Mesodermal cell (in vitro differentiated cells): ENCODE measurements around the gene HECTD4.

Experiments
- H3K27ac ChIP-seq: 2 replicates; pipeline ENCODE4 v1.7.0; 2013; ENCODE audit warnings: mild to moderate bottlenecking, low read depth, low read length, moderate library complexity; ENCODE audit not compliant: severe bottlenecking
- H3K36me3 ChIP-seq: 2 replicates; pipeline ENCODE4 v1.7.1; 2013; ENCODE audit warnings: mild to moderate bottlenecking, low read length, moderate library complexity; ENCODE audit not compliant: control insufficient read depth, insufficient read depth
- H3K4me1 ChIP-seq: one replicate; pipeline ENCODE4 v1.7.1; 2013; ENCODE audit warnings: mild to moderate bottlenecking, low read length; ENCODE audit not compliant: insufficient read depth, control insufficient read depth, poor library complexity, severe bottlenecking
- H3K4me3 ChIP-seq: 2 replicates; pipeline ENCODE4 v1.7.0; 2013; ENCODE audit warnings: low read length, control low read depth, mild to moderate bottlenecking; ENCODE audit not compliant: insufficient read depth, poor library complexity, severe bottlenecking; ENCODE audit errors: extremely low read depth
- H3K9me3 ChIP-seq: 2 replicates; pipeline ENCODE4 v1.7.1; 2013; ENCODE audit warnings: mild to moderate bottlenecking, low read length, moderate library complexity; ENCODE audit not compliant: control insufficient read depth
- WGBS, 2 experiments: methylation state at CpG; one replicate each; pipeline ENCODE4 v1.1.5; 2013; ENCODE audit warnings: missing lambda C conversion rate in 2 of 2; ENCODE audit not compliant: insufficient coverage in 2 of 2; 5-methylcytosine and 5-hydroxymethylcytosine counted together

The HECTD4 gene

DNA sequence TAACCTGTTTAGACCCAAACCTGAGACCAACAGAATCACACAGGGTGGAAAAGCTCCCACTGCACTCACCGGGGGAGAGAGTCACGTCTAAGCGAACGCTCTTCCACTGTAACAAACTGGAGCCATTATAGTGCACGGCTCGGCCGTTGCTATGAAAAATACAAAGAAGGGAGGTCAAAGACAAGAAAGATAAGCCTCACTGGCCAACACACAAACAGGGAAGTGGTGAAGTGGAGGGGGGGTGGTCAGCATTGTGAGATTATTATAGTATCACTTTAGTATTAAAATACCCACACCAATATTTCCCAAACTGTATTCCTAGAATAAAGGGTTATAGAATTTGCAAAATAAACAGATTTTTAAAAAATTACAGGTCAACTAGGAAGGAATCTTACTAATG, 166.0 kb downstream of the HECTD4 start:
- Histone ChIP-seq H3K27ac (no peak overlapping the region), H3K4me1 (no peaks in the 10 kb centered on the region), H3K9me3 (no peaks in the 10 kb centered on the region), H3K4me3 (no peak overlapping the region), H3K36me3 (peaks cover 33% of the 10 kb centered on the region)
- WGBS, 2 experiments: 100% methylated on average over 1 to 3 of the region's 7 CpGs

- no peaks in the 10 kb centered on the region for H3K9me3 ChIP-seq
- no peak overlapping the region for H3K27ac ChIP-seq
- H3K4me1 ChIP-seq: no peaks in the 10 kb centered on the region
- H3K36me3 ChIP-seq: peaks cover 50% of the 10 kb centered on the region
- 100% methylated on average over 2 to 3 of the region's 4 CpGs for WGBS, 2 experiments
- H3K4me3 ChIP-seq: no peak overlapping the region
Observed at GRCh38 chr12:112214064-112214463, 168.2 kb downstream of the HECTD4 start.

DNA sequence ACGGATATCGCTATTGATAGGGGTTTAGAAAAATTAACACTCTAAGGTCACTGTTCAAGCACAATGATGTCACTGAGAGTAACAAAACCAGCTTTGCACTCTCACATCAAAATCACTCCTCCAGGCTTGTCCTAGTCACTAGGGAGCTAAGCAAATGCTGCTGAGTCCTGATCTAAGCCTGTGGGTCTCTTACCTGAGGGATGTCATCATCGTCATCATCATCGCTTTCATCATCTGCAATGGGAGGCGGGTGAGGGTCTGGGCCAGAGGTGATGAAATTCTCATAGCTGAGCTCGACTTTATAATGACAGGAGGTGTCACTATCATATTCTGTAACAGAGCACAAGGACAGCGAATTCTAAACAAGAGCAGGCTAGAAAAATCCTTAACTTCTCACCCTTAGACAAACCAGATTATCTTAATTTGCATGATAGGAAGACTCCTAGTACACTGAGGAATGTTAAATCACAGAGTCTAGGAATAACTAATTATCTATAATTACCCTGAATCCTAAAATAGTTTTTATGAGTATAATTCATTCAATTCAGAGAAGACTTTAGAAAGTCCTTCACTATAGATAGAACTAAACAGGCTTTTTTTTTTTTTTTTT, 173.8 kb downstream of the HECTD4 start:
- no peaks in the 10 kb centered on the region for H3K9me3 ChIP-seq
- no peak overlapping the region for H3K27ac ChIP-seq
- H3K4me3 ChIP-seq: no peak overlapping the region
- H3K36me3 ChIP-seq: peaks cover 73% of the 10 kb centered on the region
- WGBS, 2 experiments: 92 to 100% methylated on average over 1 to 6 of the region's 7 CpGs
- no peaks in the 10 kb centered on the region for H3K4me1 ChIP-seq

GRCh38 chr12:112207397-112207924, 174.8 kb downstream of the HECTD4 start:
- no peak overlapping the region for H3K27ac ChIP-seq
- no peak overlapping the region for H3K4me3 ChIP-seq
- H3K9me3 ChIP-seq: no peaks in the 10 kb centered on the region
- H3K36me3 ChIP-seq: peaks cover 82% of the 10 kb centered on the region
- no peaks in the 10 kb centered on the region for H3K4me1 ChIP-seq
- WGBS, 2 experiments: 96 to 100% methylated on average over 3 to 4 of the region's 4 CpGs

DNA sequence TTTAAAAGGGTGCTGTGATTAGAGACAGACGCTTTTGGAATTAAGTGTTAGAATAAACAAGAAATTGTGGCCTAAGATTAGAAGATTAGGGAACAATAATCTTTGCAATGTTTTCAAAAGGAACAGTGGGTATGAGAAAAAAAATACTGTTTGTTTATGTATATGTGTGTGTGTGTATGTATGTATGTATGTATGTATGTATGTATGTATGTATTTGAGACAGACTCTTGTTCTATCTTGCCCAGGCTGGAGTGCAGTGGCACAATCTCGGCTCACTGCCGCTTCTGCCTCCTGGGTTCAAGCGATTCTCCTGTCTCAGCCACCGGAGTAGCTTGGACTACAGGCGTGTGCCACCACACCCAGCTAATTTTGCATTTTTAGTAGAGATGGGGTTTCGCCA, 175.3 kb downstream of the HECTD4 start:
- Histone ChIP-seq H3K9me3 (no peaks in the 10 kb centered on the region), H3K4me3 (no peak overlapping the region), H3K4me1 (no peaks in the 10 kb centered on the region), H3K27ac (no peak overlapping the region), H3K36me3 (peaks cover 76% of the 10 kb centered on the region)
- WGBS, 2 experiments: 95 to 98% methylated on average over 5 of the region's 7 CpGs

DNA sequence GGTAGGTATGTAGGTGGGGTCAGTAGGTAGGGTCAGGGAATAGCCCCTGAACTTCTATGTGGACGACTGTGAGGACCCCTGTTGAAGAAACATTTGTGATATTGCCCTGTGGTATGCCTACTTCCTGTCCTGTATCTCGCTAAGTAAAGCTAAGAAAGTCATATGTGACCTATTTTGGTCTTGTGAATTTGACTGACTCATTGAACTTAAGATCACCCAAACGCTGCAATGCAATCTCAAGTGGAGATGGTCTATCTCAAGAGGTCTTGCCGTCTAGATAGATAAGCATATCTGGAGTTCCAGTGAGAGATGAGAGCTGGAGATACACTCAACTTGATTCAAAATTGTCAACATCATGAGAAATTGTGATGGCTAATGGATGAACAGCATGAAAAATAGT, 183.1 kb downstream of the HECTD4 start:
- H3K27ac ChIP-seq: no peak overlapping the region
- no peaks in the 10 kb centered on the region for H3K4me1 ChIP-seq
- WGBS, 2 experiments: 88 to 89% methylated on average over 3 to 4 of the region's 4 CpGs
- H3K36me3 ChIP-seq: peaks cover 65% of the 10 kb centered on the region
- no peak overlapping the region for H3K4me3 ChIP-seq
- no peaks in the 10 kb centered on the region for H3K9me3 ChIP-seq

GRCh38 chr12:112198120-112198733, 184.0 kb downstream of the HECTD4 start:
- Histone ChIP-seq H3K27ac (no peak overlapping the region), H3K9me3 (no peaks in the 10 kb centered on the region), H3K4me1 (no peaks in the 10 kb centered on the region), H3K36me3 (peaks cover 65% of the 10 kb centered on the region), H3K4me3 (no peak overlapping the region)
- 53 to 65% methylated on average over 3 to 5 of the region's 9 CpGs for WGBS, 2 experiments

GRCh38 chr12:112196196-112196875, 185.9 kb downstream of the HECTD4 start:
- no peak overlapping the region for H3K4me3 ChIP-seq
- H3K27ac ChIP-seq: no peak overlapping the region
- H3K9me3 ChIP-seq: no peaks in the 10 kb centered on the region
- 88 to 90% methylated on average over 7 of the region's 9 CpGs for WGBS, 2 experiments
- H3K4me1 ChIP-seq: peaks cover 10% of the 10 kb centered on the region
- peaks cover 72% of the 10 kb centered on the region for H3K36me3 ChIP-seq

DNA sequence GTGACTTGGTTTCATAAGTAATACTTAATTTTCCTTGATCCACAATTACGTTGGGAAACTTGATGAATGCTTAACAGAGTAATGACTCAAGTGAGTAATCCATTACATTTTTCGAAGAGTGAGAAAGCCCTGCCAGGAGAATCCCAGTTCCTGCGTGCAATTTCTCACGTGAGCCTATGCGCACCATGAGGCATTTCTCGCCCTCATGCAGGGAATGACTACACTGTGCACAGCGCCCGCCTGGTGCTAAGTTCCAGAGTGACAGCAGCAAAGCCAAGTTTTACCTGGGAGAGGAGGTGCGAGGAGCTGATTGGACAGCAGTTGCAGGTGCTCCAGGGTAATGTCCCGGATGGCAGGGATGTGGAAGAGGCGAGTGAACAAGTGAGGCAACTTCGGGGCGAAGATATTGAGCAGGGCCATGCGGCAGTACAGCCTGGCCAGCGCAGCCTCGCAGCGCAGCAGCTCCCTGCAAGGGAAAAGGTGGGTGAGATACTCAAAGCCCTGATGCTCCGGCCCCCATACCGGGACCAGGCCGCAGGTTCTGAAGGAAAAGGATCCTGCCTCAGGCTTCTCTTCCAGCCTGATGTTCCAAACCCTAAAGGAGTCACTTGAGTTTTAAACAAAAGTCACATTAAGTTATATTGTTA, 187.5 kb downstream of the HECTD4 start:
- WGBS, 2 experiments: 93 to 97% methylated on average over 19 to 20 of the region's 20 CpGs
- peaks cover 72% of the 10 kb centered on the region for H3K36me3 ChIP-seq
- H3K9me3 ChIP-seq: no peaks in the 10 kb centered on the region
- H3K4me1 ChIP-seq: peaks cover 13% of the 10 kb centered on the region
- no peak overlapping the region for H3K27ac ChIP-seq
- H3K4me3 ChIP-seq: no peak overlapping the region

- H3K27ac ChIP-seq: peak overlapping the region; percentile 88
- no peak overlapping the region for H3K4me3 ChIP-seq
- H3K9me3 ChIP-seq: no peaks in the 10 kb centered on the region
- peaks cover 76% of the 10 kb centered on the region for H3K36me3 ChIP-seq
- H3K4me1 ChIP-seq: peaks cover 13% of the 10 kb centered on the region
- 97 to 100% methylated on average over 7 to 12 of the region's 13 CpGs for WGBS, 2 experiments
Observed at GRCh38 chr12:112192475-112192874, 189.8 kb downstream of the HECTD4 start.
